ENCODE measurements around the gene CLBA1.
A peak's percentile ranks its signal among the peaks of the same experiment; 100 is the strongest.
"Not testable (repeated sequence)": the region's sequence is repeated elsewhere in the genome, so short reads cannot be mapped to it uniquely, and the experiment has no call there.

CLBA1 gene

GRCh38 chr14:104985675-104986486 is at the start of gene CLBA1:
CLBA1 (plus strand) TSS chr14:104985788; CDS start chr14:104986432, 644 bp downstream.
- DNase-seq, result peak; percentile 84

GRCh38 chr14:104935955-104936354 is 49.6 kb upstream of the CLBA1 start:
- DNase-seq, result no peak

GRCh38 chr14:104936361-104937155 is 49.0 kb upstream of the CLBA1 start:
- DNase-seq, result no peak

- no peak for DNase-seq
Measured at GRCh38 chr14:104937161-104937560, 48.4 kb upstream of the CLBA1 start.

GRCh38 chr14:104937694-104938365 is 47.8 kb upstream of the CLBA1 start:
- no peak for DNase-seq

GRCh38 chr14:104938436-104938835 is 47.2 kb upstream of the CLBA1 start:
- no peak for DNase-seq

- DNase-seq, result no peak
Measured at GRCh38 chr14:104938960-104939359, 46.6 kb upstream of the CLBA1 start.

- DNase-seq, result no peak
Measured at GRCh38 chr14:104939666-104940410, 45.8 kb upstream of the CLBA1 start.

GRCh38 chr14:104940526-104941150 is 45.0 kb upstream of the CLBA1 start:
- no peak for DNase-seq

GRCh38 chr14:104941508-104942365 is 43.9 kb upstream of the CLBA1 start:
- DNase-seq, result no peak

GRCh38 chr14:104942586-104942985 is 43.0 kb upstream of the CLBA1 start:
- no peak for DNase-seq

- DNase-seq, result not testable (repeated sequence)
Measured at GRCh38 chr14:104943216-104944015, 42.2 kb upstream of the CLBA1 start.

- DNase-seq, result not testable (repeated sequence)
Measured at GRCh38 chr14:104944016-104944308, 41.6 kb upstream of the CLBA1 start.

- DNase-seq, result not testable (repeated sequence)
Measured at GRCh38 chr14:104944436-104945205, 41.0 kb upstream of the CLBA1 start.

GRCh38 chr14:104945266-104945665 is 40.3 kb upstream of the CLBA1 start:
- not testable (repeated sequence) for DNase-seq

- DNase-seq, result not testable (repeated sequence)
Measured at GRCh38 chr14:104945986-104946965, 39.3 kb upstream of the CLBA1 start.

GRCh38 chr14:104947201-104947600 is 38.4 kb upstream of the CLBA1 start:
- DNase-seq, result not testable (repeated sequence)

All from NCI-H2171 treated with DMSO at 0.1 percent for 48 hours (cell line).